MCF 10A (cell line): ENCODE data around the gene MFSD6L. TPM values are rescaled to one million over a fixed set of nuclear protein-coding genes. Genes with fewer than 3 reads are reported as not detected.
A peak's percentile ranks its signal among the peaks of the same experiment; 100 is the strongest.

Experiments used
- BruUV-seq: library from RNA; stranded (reverse); fragments of 400-500 nt; replicated peaks from 2 replicates; lab custom pipeline; 2021; lab: Mats Ljungman, UMichigan
- CTCF ChIA-PET: fragments of 300-600 bp; sonication (Branson Sonifier 250); formaldehyde crosslinking; extraction: SDS; loops from one replicate; lab custom pipeline; 2021; ENCODE audit warnings: antibody characterized with exemption, inconsistent platforms; lab: Yijun Ruan, JAX
- POLR2A ChIA-PET: fragments of 300-600, 350-650 bp; sonication (Branson Sonifier 250); formaldehyde crosslinking; extraction: SDS; loops from one replicate; lab custom pipeline; 2020; ENCODE audit warnings: antibody characterized with exemption, inconsistent platforms; lab: Yijun Ruan, JAX
- DNase-seq: peaks from one replicate; pipeline ENCODE4 v3.0.0-alpha.2; 2018; ENCODE audit not compliant: unreplicated experiment
- H3K27ac Mint-ChIP-seq: one replicate; pipeline ENCODE4 v1.8.0; 2022; ENCODE audit warnings: mild to moderate bottlenecking, low read depth, mixed read lengths; ENCODE audit not compliant: unreplicated experiment
- H3K27me3 Mint-ChIP-seq: one replicate; pipeline ENCODE4 v1.8.0; 2022; ENCODE audit warnings: mixed read lengths; ENCODE audit not compliant: insufficient read depth, unreplicated experiment
- H3K36me3 Mint-ChIP-seq: one replicate; pipeline ENCODE4 v1.8.0; 2022; ENCODE audit warnings: mild to moderate bottlenecking, moderate library complexity, mixed read lengths; ENCODE audit not compliant: insufficient read depth, unreplicated experiment
- H3K4me1 Mint-ChIP-seq: one replicate; pipeline ENCODE4 v1.8.0; 2022; ENCODE audit warnings: mixed read lengths; ENCODE audit not compliant: insufficient read depth, unreplicated experiment
- H3K4me3 Mint-ChIP-seq: one replicate; pipeline ENCODE4 v1.8.0; 2022; ENCODE audit warnings: mild to moderate bottlenecking, moderate library complexity, mixed read lengths; ENCODE audit not compliant: unreplicated experiment
- H3K9me3 Mint-ChIP-seq: one replicate; pipeline ENCODE4 v1.8.0; 2022; ENCODE audit warnings: mixed read lengths; ENCODE audit not compliant: unreplicated experiment
- intact Hi-C: fragments of 100-400 bp; cut with micrococcal nuclease; formaldehyde crosslinking; loops from 2 replicates; pipeline ENCODE4 v1.14.1; 2022
- total RNA-seq: library from RNA; stranded (reverse); gene quantifications from 2 replicates; pipeline ENCODE4 v1.2.3, GENCODE V29; 2022
- TF ChIP-seq, protein P1 (sequence below): fragments of 200-600 bp; IDR thresholded peaks from one replicate; pipeline ENCODE4 v1.8.0; 2022; ENCODE audit warnings: antibody characterized with exemption, mild to moderate bottlenecking; ENCODE audit not compliant: unreplicated experiment

The MFSD6L gene
- total RNA-seq, 1 experiment from 2014 or later, result not detected

DNA sequence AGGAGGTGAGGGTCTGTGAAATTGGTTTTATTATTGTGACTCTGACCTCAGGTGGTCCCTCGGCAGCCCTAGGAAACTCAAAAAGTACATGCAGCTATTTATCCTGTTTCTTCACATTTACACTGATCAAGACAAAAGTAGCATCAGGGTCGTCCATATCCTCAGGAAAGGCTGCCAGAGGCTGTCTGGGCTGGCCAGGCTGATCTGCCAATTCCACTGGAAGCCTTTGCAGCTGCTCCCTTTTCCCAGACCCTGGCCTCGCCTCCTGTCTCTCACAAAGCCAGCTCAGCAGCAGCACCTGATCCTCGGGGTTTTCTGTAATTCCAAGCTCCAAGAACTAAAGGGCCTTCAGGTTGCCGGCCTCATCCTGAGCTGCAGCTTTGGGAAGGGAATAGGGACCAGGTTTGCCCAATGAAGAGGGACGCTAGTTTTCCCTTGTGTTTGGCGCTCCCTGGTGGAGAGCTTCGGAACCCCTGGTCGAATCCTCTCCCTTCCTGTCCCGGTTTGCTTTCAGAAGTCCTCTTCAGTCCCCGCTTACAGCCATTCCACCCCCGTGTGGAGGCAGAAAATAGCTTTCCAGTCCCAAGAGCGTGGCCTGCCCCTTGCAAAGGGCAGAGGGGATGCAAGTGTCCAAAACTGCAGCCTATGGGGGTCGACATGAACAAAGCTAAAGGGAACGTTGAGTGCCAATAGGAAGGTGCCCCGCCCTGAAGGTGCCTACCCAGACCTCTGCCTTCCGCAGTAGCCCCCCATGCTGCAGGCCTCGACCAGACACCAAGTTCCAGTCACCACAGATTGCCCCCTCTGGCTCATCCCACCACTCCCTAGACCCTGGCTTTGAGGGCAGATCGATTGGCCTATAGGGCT lies 13.4 kb downstream of the MFSD6L start:
- Mint-ChIP-seq H3K27ac (no peak overlapping the region), H3K4me1 (no peaks in the 10 kb centered on the region), H3K36me3 (no peaks in the 10 kb centered on the region), H3K4me3 (no peak overlapping the region), H3K9me3 (peaks cover 7% of the 10 kb centered on the region), H3K27me3 (no peaks in the 10 kb centered on the region)
- intact Hi-C loops, result loop anchor here (1.0 to 5.0 kb wide), 5 partner anchors 31 to 713 kb away; partner anchors contain the start of gene MYH10
- DNase-seq, result peak; percentile 73
- TF ChIP-seq, protein P1, sequence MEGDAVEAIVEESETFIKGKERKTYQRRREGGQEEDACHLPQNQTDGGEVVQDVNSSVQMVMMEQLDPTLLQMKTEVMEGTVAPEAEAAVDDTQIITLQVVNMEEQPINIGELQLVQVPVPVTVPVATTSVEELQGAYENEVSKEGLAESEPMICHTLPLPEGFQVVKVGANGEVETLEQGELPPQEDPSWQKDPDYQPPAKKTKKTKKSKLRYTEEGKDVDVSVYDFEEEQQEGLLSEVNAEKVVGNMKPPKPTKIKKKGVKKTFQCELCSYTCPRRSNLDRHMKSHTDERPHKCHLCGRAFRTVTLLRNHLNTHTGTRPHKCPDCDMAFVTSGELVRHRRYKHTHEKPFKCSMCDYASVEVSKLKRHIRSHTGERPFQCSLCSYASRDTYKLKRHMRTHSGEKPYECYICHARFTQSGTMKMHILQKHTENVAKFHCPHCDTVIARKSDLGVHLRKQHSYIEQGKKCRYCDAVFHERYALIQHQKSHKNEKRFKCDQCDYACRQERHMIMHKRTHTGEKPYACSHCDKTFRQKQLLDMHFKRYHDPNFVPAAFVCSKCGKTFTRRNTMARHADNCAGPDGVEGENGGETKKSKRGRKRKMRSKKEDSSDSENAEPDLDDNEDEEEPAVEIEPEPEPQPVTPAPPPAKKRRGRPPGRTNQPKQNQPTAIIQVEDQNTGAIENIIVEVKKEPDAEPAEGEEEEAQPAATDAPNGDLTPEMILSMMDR, result peak; percentile 77
- ChIA-PET POLR2A (interaction anchor here (0.8 to 1.8 kb wide), 3 partner anchors 322 to 402 kb away, joined by 3 to 6 read pairs (median 3); no protein-coding TSS in a partner anchor), CTCF (interaction anchor here (0.6 to 3.3 kb wide), 36 partner anchors 9 to 792 kb away, joined by 3 to 28 read pairs (median 5); partner anchors contain the start of genes MFSD6L and MYH10)
- no TSS peak for BruUV-seq

DNA sequence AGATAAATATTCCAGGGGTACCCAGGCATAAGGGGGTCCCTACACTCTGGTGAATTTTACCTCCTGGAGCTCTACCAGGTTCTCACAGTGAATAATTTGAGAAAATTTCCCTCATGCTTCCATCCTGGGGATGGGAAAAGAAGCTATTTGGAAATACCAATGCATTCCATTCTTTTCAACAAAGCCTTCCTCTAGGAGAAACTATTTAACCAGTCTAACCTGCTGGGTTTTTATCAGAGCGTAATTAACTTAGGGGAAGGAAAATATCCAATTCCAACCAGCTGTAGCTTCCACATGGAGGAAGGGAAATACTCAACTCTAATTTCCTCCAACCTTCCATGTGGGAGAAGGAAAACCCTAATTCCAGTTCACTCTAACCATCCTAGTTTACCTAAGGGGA lies 17.0 kb downstream of the MFSD6L start:
- no peaks in the 10 kb centered on the region for H3K36me3 Mint-ChIP-seq
- no peak overlapping the region for H3K4me3 Mint-ChIP-seq
- ChIA-PET CTCF (interaction anchor here (1.1 kb wide), 1 partner anchor 83 kb away, joined by 3 read pairs; no protein-coding TSS in a partner anchor), POLR2A (no interaction called here)
- intact Hi-C loops, result no loop called here
- H3K27ac Mint-ChIP-seq, result no peak overlapping the region
- peaks cover 20% of the 10 kb centered on the region for H3K27me3 Mint-ChIP-seq
- no peaks in the 10 kb centered on the region for H3K9me3 Mint-ChIP-seq
- no TSS peak for BruUV-seq
- TF ChIP-seq, protein P1, result no peak
- DNase-seq, result no peak
- no peaks in the 10 kb centered on the region for H3K4me1 Mint-ChIP-seq

DNA sequence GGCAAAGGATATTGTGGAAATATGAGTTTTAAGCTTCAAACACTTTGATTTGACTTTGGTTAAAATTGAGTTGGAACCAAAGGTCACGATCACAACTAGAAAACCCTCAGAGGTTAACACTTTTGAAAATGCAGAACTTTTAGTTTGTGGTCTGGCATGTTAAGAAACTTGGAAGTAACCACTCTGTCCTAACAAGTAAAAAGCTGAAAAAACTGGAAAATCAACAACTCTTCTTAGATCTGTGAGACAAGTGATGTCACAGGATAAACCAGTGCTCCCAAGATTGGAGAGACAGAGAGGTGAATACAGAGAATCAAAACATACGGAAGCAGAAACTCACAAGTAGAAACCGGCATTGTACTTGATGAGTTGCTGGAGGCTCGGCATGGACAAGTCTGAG lies 17.4 kb downstream of the MFSD6L start:
- CTCF ChIA-PET, result interaction anchor here (1.1 kb wide), 1 partner anchor 83 kb away, joined by 3 read pairs; no protein-coding TSS in a partner anchor
- H3K4me3 Mint-ChIP-seq, result no peak overlapping the region
- peaks cover 24% of the 10 kb centered on the region for H3K27me3 Mint-ChIP-seq
- BruUV-seq, result no TSS peak
- H3K9me3 Mint-ChIP-seq, result no peaks in the 10 kb centered on the region
- H3K27ac Mint-ChIP-seq, result no peak overlapping the region
- H3K4me1 Mint-ChIP-seq, result no peaks in the 10 kb centered on the region
- intact Hi-C loops, result no loop called here
- POLR2A ChIA-PET, result interaction anchor here (1.1 kb wide), 1 partner anchor 27 kb away, joined by 3 read pairs; no protein-coding TSS in a partner anchor
- H3K36me3 Mint-ChIP-seq, result no peaks in the 10 kb centered on the region
- TF ChIP-seq, protein P1, result no peak
- no peak for DNase-seq

DNA sequence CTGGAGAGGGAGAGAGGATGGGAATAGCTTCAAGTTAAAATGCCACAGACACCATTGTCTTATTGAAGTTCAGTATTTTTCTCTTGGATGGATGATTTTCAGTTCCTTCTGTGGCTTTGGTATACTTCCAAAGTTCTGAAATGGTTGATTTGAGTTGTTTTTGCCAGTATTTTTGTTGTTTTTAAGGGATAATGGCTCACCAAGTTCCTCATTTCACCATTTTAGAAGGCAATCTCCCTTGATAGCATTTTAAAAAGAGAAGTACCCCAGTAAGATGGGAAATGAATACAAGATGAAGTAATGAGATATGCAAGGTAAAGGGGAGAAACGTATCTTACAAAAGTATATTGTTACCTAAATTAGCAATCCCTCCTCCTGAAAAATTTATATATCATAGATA lies 22.3 kb downstream of the MFSD6L start:
- ChIA-PET CTCF (interaction anchor here (0.7 to 2.7 kb wide), 4 partner anchors 9 to 365 kb away, joined by 3 to 28 read pairs (median 4); no protein-coding TSS in a partner anchor), POLR2A (no interaction called here)
- TF ChIP-seq, protein P1, result no peak
- Mint-ChIP-seq H3K36me3 (no peaks in the 10 kb centered on the region), H3K27ac (no peak overlapping the region), H3K9me3 (no peaks in the 10 kb centered on the region), H3K27me3 (peaks cover 56% of the 10 kb centered on the region), H3K4me1 (no peaks in the 10 kb centered on the region), H3K4me3 (no peak overlapping the region)
- BruUV-seq, result no TSS peak
- intact Hi-C loops, result no loop called here
- no peak for DNase-seq
